GM19351 (cell line): ENCODE data around the gene WASL.
A peak's percentile ranks its signal among the peaks of the same experiment; 100 is the strongest.
"Not testable (repeated sequence)": the region's sequence is repeated elsewhere in the genome, so short reads cannot be mapped to it uniquely, and the experiment has no call there.

Source experiments
- ATAC-seq: cut with Tn5 transposase; IDR thresholded peaks from one replicate; pipeline ENCODE4 v1.9.1; 2021; ENCODE audit warnings: mild to moderate bottlenecking, moderate library complexity; ENCODE audit not compliant: unreplicated experiment

The WASL gene

GRCh38 chr7:123770378-123770777 lies 21.6 kb upstream of the WASL start:
- peak; percentile 98 for ATAC-seq

GRCh38 chr7:123769371-123769770 lies 20.6 kb upstream of the WASL start:
- ATAC-seq = no peak

DNA sequence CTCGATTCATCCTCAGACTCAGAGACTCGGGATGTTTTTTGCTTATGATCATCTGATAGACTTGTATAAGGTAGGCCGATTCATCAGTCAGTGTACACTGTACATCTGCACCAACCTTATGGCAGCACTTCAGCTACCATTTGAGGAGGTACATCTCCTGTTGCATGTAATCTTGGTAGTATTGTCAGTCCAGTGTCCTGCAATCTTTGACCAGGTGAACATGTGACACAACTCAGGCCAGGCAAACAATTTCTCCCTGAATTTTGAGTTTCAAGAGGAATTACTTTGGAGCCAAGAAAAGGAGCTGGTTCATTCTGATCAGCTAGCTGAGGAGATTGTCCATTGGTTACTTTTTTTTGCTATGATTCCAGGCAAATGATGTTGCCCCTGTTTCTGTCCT lies 19.7 kb upstream of the WASL start:
- ATAC-seq = no peak

- ATAC-seq = no peak
These were observed 14.4 kb upstream of the WASL start for GRCh38 chr7:123763191-123763661.

DNA sequence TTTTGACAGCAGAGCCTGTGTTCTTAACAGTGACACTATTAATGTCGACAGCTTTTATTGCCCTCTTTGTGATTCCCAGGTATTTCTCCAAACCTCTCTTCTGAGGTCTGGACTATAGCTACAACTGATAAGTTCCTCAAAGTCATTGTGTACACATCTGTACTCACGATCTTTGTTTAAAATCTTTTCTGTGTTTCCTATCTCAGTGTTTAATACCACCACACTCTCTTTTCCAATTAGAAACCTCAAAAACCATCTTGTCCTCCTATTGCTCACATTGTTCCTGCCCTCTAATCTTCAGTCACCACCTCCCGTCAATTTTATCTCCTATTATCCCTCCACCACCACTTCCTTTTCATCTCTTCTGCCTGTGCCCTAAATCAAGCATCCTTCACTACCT lies 12.9 kb upstream of the WASL start:
- no peak for ATAC-seq

DNA sequence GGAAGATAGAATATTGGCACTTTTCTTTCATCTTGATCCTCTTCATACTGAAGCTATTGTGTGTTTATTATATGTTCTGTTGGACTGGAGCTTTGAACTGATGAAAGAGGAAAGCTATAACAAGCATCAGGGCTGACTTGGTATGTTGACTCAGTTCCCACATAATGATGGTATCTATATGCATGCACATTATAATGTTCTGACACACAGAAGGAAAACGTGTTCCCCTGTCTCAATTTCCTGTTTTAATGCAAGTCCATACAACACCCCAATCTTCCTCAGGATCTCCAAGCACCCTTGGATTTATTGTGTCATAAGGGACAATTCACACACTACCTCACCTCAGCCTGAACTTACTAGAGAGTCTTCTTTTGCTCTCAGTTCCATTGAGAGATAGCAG lies 8.3 kb upstream of the WASL start:
- no peak for ATAC-seq

- ATAC-seq = no peak
These were observed 6.5 kb upstream of the WASL start for GRCh38 chr7:123755338-123755737.

- peak; percentile 35 for ATAC-seq
These were observed 5.6 kb upstream of the WASL start for GRCh38 chr7:123754271-123754871.

DNA sequence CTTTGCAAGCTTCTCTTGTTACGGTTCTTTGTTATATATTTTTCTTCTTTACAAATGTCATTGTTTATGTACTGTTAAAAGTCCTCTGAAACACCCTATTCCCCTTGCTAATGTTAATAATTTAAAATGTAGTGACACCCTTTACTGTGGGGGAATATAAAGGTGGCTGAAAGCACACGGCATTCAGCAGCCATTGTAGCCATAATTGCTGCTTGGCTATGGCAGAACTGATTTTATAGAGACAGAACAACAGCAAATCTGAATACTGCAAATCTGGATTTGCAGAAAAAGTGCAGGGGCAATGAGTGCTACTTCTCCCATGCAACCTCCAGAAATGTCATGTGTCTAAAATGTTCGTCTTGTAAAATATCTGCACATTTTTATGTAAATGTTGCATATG lies 3.7 kb upstream of the WASL start:
- ATAC-seq = no peak

DNA sequence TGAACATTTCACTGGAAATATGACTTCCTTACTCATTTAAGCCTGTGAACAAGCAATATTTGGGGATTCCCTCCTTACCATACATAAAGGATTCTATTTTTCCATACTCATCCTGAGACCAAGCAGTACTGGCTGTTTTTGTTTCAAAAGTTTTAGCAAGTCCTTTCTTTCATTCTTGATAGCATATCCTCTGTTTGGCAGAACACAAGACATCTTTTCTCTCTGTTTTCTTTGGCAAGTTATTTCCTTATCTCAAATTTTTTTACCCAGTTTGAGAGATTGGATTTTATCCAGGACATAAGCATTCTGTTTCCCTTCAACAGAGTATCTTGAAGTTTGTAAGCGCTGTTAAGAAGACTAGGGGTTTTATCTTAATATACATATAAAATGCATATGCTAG lies 3.0 kb upstream of the WASL start:
- ATAC-seq = no peak

- no peak for ATAC-seq
These were observed 1.8 kb upstream of the WASL start for GRCh38 chr7:123750389-123751230.

GRCh38 chr7:123749537-123749857 lies 694 bp upstream of the WASL start:
- peak; percentile 18 for ATAC-seq

- ATAC-seq = peak; percentile 23
These were observed 551 bp downstream of the WASL start for GRCh38 chr7:123748171-123748733.

DNA sequence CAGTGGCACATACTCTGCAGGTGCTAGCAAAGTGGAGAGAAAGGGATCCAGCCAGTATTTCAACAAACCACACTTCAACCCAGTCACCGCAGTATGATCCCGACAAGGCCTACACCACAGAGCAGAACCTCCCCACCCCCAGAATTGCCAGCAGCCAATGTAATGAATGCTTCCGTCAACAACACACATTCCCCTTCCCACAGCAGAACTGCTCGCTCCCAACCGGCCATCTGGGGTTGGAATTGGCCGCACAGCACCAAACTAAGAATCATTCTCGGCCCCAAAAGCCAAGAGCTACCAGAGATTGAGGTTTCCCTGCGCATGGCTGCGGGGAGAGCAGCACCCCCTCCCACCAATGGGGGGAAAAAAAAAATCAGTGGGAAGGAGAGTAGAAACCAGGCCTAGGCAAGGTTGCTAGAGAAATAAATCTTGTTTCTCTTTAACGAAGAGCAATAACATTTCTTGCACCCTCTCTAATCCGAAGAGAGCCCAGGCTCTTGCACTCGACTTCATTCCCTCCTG lies 1.1 kb downstream of the WASL start:
- ATAC-seq = no peak

GRCh38 chr7:123746931-123747488 lies 1.8 kb downstream of the WASL start:
- ATAC-seq = no peak

DNA sequence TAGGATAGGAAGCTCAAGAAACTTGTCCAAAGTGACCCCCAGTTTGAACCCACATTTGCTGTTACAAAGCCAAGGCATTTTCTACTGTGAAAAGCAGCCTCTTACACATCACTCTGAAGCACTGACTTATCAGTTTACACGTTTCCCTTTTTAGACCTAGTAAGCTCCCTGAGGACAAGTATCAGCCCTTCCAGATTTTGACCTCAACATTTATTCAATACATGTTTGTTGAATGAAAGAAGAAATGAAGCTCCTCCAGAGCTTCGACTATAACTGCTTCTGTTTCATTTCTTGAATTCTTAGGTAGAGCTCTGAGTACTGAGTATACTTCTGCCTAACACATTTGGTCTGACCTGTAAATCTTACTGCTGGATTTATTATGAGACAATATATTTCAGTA lies 2.7 kb downstream of the WASL start:
- ATAC-seq = no peak

- ATAC-seq = no peak
These were observed 3.4 kb downstream of the WASL start for GRCh38 chr7:123745437-123745836.

DNA sequence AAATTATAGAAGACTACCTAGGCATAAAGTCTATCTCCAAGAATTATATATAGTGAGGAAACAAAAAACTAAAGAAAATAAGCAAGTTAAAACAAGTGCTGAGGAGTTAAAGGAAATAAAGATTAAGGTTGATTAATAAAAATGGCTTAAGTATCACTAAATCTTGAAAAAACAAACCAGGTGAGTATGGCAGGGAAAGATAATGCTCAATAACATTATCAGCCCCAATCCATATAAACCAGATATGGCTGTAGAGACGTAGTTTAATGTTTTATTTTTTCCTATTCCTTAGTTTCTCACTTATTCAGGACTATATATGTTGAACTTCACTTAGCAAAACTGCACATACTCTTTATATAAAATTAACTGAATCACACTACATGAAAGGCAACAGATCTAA lies 4.4 kb downstream of the WASL start:
- ATAC-seq = no peak

- ATAC-seq = no peak
These were observed 6.9 kb downstream of the WASL start for GRCh38 chr7:123741940-123742339.

DNA sequence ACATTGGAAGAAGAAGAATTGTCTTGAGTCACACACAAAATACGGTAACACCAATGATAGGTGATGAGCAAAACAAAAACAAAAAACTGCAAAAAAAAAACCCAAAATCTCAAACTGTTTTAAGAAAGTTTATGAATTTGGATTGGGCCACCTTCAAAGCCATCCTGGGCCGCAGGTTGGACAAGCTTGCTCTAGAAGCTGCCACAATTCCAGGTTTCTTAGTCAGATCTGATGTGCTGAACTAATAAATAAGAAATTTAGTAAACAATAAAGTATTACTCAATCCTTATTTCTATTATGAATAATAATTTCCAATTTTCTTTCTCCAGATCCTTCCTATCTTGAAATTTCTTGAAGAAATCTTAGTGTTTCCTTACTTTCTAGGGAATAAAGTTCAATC lies 10.0 kb downstream of the WASL start:
- ATAC-seq = no peak

- no peak for ATAC-seq
These were observed 10.4 kb downstream of the WASL start for GRCh38 chr7:123738356-123738755.

DNA sequence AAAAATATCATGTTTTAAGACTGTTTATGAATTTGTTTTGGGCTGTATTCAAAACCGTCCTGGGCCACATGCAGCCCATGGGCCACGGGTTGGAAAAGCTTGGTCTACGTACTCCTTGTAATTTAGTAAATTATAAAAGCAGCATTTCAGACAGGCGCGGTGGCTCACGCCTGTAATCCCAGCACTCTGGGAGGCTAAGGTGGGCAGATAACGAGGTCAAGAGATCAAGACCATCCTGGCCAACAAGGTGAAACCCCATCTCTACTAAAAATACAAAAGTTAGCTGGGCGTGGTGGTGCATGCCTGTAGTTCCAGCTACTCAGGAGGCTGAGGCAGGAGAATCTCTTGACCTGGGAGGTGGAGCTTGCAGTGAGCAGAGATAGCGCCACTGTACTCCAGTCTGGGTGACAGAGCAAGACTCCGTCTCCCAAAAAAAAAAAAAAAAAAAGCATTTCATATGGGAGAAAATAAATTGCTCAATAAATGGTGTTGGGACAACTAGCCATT lies 11.6 kb downstream of the WASL start:
- ATAC-seq = not testable (repeated sequence)
